CD1c-positive myeloid dendritic cell (primary cell): Measurements from ENCODE around the gene KCNAB1.
A peak's percentile ranks its signal among the peaks of the same experiment; 100 is the strongest.
"Not testable (repeated sequence)": the region's sequence is repeated elsewhere in the genome, so short reads cannot be mapped to it uniquely, and the experiment has no call there.

ENCODE experiments used
- DNase-seq: peaks from one replicate; pipeline ENCODE4 v3.0.0-alpha.2; 2016; ENCODE audit errors: extremely low spot score

Gene KCNAB1

GRCh38 chr3:156271508-156271907 is 151.1 kb downstream of the KCNAB1 start:
- DNase-seq = no peak

- DNase-seq = no peak
Observed at GRCh38 chr3:156271995-156272719, 151.8 kb downstream of the KCNAB1 start.

GRCh38 chr3:156273111-156273694 is 152.8 kb downstream of the KCNAB1 start:
- no peak for DNase-seq

- DNase-seq = no peak
Observed at GRCh38 chr3:156274791-156275190, 154.4 kb downstream of the KCNAB1 start.

- not testable (repeated sequence) for DNase-seq
Observed at GRCh38 chr3:156284637-156285036, 164.3 kb downstream of the KCNAB1 start.

- no peak for DNase-seq
Observed at GRCh38 chr3:156285626-156286025, 165.2 kb downstream of the KCNAB1 start.

GRCh38 chr3:156290924-156291271 is 170.5 kb downstream of the KCNAB1 start:
- no peak for DNase-seq

GRCh38 chr3:156291272-156292123 is 171.1 kb downstream of the KCNAB1 start:
- peak; percentile 63 for DNase-seq

GRCh38 chr3:156293566-156293965 is 173.2 kb downstream of the KCNAB1 start:
- DNase-seq = no peak

GRCh38 chr3:156297582-156297981 is 177.2 kb downstream of the KCNAB1 start:
- no peak for DNase-seq

GRCh38 chr3:156298014-156298413 is 177.6 kb downstream of the KCNAB1 start:
- DNase-seq = no peak

GRCh38 chr3:156298938-156299337 is 178.6 kb downstream of the KCNAB1 start:
- DNase-seq = peak; percentile 81

- DNase-seq = no peak
Observed at GRCh38 chr3:156299569-156299968, 179.2 kb downstream of the KCNAB1 start.

GRCh38 chr3:156300371-156300770 is 180.0 kb downstream of the KCNAB1 start:
- DNase-seq = peak; percentile 52

- peak; percentile 78 for DNase-seq
Observed at GRCh38 chr3:156300929-156301840, 180.8 kb downstream of the KCNAB1 start.

GRCh38 chr3:156303001-156303707 is 182.8 kb downstream of the KCNAB1 start:
- peak; percentile 41 for DNase-seq

- DNase-seq = no peak
Observed at GRCh38 chr3:156304406-156304805, 184.0 kb downstream of the KCNAB1 start.

- no peak for DNase-seq
Observed at GRCh38 chr3:156305672-156306071, 185.3 kb downstream of the KCNAB1 start.

- DNase-seq = no peak
Observed at GRCh38 chr3:156307704-156308103, 187.3 kb downstream of the KCNAB1 start.

- no peak for DNase-seq
Observed at GRCh38 chr3:156311431-156311830, 191.1 kb downstream of the KCNAB1 start.

- no peak for DNase-seq
Observed at GRCh38 chr3:156311930-156312329, 191.6 kb downstream of the KCNAB1 start.
